Vagina (tissue), 2 donors: Measurements from ENCODE around the gene SPRY4.

Source experiments
- CTCF ChIP-seq, 3 experiments: fragments of 450-650 bp in 2 of 3; fragments of 200-600 bp in 1 of 3; sonication (generic) in 1 of 3; IDR thresholded peaks; one replicate each; pipeline ENCODE4 v1.5.1; 2017 to 2019; ENCODE audit warnings: antibody characterized with exemption in 3 of 3, mild to moderate bottlenecking in 2 of 3, moderate library complexity in 2 of 3
- POLR2A ChIP-seq, 2 donors: fragments of 450-650 bp; IDR thresholded peaks; one replicate each; pipeline ENCODE4 v1.6.1; 2017; ENCODE audit warnings: antibody characterized with exemption in 2 of 2, mild to moderate bottlenecking in 2 of 2, moderate library complexity in 2 of 2

GRCh38 chr5:142287096-142287972 lies 37.5 kb downstream of the SPRY4 start:
- no peak for TF ChIP-seq POLR2A (IDR thresholded peaks at IDR 0.05)
- TF ChIP-seq CTCF (IDR thresholded peaks at IDR 0.05), result no peak
